Measurements from ENCODE around the gene CD300H. TPM values are rescaled to one million over a fixed set of nuclear protein-coding genes. Genes with fewer than 3 reads are reported as not detected.

The CD300H gene
- total RNA-seq, 1 donor from 2014 or later = not detected

DNA sequence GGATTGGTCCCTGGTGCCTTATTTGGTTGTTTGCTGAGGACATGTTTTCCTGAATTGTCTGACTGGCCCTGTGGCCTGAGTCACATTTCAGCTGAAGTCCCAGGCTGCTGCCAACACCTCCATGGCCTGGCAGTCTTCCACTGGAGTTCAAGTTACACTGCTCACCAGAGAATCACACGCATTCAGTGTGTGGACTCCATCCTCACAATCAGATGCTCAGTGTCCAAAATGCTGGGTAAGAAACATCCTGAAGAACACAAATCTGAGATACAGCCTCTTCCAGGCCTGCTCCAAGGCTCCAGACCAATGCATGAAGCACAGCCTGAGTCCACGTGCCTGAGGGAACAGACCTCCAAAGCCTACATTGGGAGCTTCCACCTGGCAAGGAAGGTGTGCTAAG is 55.3 kb downstream of the CD300H start:
- Histone ChIP-seq H3K4me3 (ENCODE audit: low read depth, low read length) (no peak overlapping the region), H3K27me3 (ENCODE audit: control insufficient read depth, insufficient read depth, low read length) (no peaks in the 10 kb centered on the region), H3K36me3 (ENCODE audit: control insufficient read depth, insufficient read depth, low read length) (no peaks in the 10 kb centered on the region)
- DNase-seq (ENCODE audit: low read depth) (no peak), FAIRE-seq (no peak)
- TF ChIP-seq, protein P1, sequence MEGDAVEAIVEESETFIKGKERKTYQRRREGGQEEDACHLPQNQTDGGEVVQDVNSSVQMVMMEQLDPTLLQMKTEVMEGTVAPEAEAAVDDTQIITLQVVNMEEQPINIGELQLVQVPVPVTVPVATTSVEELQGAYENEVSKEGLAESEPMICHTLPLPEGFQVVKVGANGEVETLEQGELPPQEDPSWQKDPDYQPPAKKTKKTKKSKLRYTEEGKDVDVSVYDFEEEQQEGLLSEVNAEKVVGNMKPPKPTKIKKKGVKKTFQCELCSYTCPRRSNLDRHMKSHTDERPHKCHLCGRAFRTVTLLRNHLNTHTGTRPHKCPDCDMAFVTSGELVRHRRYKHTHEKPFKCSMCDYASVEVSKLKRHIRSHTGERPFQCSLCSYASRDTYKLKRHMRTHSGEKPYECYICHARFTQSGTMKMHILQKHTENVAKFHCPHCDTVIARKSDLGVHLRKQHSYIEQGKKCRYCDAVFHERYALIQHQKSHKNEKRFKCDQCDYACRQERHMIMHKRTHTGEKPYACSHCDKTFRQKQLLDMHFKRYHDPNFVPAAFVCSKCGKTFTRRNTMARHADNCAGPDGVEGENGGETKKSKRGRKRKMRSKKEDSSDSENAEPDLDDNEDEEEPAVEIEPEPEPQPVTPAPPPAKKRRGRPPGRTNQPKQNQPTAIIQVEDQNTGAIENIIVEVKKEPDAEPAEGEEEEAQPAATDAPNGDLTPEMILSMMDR (IDR thresholded peaks at IDR 0.05; ENCODE audit: insufficient read depth, low read length, severe bottlenecking) = no peak

Other genes with a start within 250 kb of the CD300H start
- gene KIF19, start 241.3 kb downstream of the CD300H start, total RNA-seq = not detected in 2 replicates
- not detected in 2 replicates for gene BTBD17, start 205.6 kb downstream of the CD300H start, total RNA-seq
- not detected in 2 replicates for gene GPR142, start 200.0 kb downstream of the CD300H start, total RNA-seq
- gene GPRC5C, start 135.4 kb downstream of the CD300H start, total RNA-seq = 15.4 and 15.5 TPM in 2 replicates
- not detected in 2 replicates for gene CD300A, start 100.9 kb downstream of the CD300H start, total RNA-seq
- gene CD300LB, start 36.0 kb downstream of the CD300H start, total RNA-seq = not detected in 2 replicates
- gene CD300C, start 21.4 kb downstream of the CD300H start, total RNA-seq = not detected in 2 replicates
- gene CD300LD, start 24.8 kb upstream of the CD300H start, total RNA-seq = not detected in 2 replicates
- gene CD300E, start 56.2 kb upstream of the CD300H start, total RNA-seq = not detected in 2 replicates
- gene CD300LF, start 145.4 kb upstream of the CD300H start, total RNA-seq = not detected in 2 replicates
- under 0.01 and 0.38 TPM in 2 replicates for gene RAB37, start 169.7 kb upstream of the CD300H start, total RNA-seq
- gene NHERF1, start 181.1 kb upstream of the CD300H start, total RNA-seq = 35.3 and 55.8 TPM in 2 replicates
- gene NAT9, start 208.8 kb upstream of the CD300H start, total RNA-seq = 35.8 and 64.5 TPM in 2 replicates